AG08396 (cell line): ENCODE data around the gene UPF3A.
"Not testable (repeated sequence)": the region's sequence is repeated elsewhere in the genome, so short reads cannot be mapped to it uniquely, and the experiment has no call there.

Experiments used
- DNase-seq: peaks from one replicate; pipeline ENCODE4 v3.0.0; 2012; ENCODE audit warnings: low spot score, mixed read lengths

UPF3A gene

DNA sequence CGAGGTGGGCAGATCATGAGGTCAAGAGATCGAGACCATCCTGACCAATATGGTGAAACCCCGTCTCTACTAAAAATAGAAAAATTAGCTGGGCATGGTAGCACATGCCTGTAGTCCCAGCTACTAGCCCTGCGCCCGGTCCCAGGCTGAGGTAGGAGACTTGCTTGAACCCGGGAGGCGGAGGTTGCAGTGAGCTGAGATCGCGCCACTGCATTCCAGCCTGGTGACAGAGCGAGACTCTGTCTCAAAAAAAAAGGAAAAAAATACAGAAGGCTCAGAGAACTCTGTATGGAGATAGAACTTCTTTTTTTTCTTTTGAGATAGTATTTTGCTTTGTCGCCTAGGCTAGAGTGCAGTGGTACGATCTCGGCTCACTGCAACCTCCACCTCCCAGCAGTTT, 17.1 kb upstream of the UPF3A start:
- DNase-seq = not testable (repeated sequence)

DNA sequence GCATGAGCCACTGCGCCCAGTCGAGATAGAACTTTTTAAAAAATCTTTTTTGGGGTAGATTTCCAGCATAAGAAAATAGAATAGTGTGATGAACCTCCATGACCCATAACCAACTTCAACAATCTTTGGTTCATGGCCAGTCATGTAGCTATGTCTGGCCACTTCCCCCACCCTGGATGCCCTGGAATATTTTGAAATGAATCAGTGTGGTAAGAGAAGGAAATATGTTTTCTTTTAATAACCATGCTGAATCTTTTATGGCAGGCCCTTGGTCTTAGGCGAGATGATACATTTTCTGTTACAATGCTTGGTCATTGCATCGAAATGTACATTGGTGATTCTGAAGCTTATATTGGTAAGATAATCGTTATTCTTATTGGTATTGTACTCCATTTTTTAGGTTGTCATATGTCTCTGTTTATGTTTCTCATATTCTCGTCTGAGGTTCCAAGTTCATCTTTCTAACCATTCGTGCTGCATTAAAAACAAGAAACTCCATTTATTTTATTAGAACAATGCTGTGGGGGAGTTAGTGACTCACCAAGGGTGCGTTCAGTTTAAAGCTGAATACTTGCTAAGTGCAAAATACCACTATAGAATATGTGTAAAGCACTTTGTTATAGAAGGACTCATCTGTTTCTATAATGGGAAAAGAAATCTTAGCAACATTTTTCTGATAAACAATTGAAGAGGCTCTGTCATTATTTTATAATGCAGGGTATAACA, 16.4 kb upstream of the UPF3A start:
- DNase-seq = peak; percentile 29

DNA sequence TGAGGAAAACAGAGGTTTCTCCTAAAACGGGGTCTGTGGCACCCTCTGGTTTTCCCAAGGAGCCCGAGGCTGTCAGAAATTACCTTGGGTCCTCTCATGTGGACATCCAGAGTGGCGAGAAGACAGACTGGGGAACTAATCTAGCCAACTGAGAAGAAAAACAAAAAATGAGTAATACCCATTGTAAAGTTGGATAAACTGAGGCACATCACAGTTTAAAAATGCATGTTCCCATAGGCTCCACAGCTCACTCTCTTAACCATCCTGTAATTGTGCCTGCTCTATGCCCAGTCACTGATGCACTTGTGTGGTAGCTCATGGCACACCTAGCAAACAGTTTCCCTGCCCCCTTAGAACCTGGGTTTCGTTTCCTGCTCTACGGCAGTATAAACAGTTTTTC, 15.2 kb upstream of the UPF3A start:
- DNase-seq = no peak

DNA sequence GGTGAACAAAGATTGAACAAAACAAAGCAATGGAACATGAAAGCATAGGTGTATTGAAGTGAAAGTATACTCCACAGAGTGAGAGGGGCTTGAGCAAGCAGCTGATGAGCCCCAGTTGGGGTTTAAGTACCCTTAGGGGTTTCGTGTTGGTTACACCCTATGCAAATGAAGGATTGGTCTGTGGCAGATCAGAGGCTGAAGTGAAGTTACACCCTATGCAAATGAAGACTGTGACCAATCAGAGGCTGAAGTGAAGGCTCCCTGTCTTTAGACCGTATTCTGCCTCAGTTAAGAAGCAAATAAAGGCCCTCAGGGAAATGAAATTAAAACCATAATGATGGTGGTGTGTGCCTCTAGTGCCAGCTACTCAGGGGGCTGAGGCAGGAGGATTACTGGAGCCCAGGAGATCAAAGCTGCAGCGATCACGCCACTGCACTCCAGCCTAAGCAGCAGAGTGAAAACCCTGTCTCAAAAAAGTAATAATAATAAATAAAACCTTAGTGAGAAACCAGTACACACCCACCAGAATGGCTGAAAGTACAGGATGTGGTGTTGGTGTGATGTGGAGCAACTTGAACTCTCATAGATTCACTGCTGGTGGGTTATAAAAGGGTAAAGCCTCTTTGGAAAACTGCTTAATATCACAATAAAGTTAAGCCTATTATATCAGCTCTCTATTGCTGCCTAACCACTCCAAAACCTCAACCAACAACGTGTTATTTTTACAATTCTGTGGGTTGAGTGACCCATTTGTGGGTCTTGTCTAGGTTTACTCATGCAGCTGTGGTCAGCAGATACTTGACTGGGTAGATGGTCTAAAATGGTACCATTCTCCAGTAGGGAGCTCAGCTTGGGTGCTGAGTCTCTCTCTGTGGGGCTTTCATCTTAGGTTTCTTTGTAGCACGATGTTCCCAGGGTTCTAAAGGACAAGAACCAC, 12.8 kb upstream of the UPF3A start:
- no peak for DNase-seq

DNA sequence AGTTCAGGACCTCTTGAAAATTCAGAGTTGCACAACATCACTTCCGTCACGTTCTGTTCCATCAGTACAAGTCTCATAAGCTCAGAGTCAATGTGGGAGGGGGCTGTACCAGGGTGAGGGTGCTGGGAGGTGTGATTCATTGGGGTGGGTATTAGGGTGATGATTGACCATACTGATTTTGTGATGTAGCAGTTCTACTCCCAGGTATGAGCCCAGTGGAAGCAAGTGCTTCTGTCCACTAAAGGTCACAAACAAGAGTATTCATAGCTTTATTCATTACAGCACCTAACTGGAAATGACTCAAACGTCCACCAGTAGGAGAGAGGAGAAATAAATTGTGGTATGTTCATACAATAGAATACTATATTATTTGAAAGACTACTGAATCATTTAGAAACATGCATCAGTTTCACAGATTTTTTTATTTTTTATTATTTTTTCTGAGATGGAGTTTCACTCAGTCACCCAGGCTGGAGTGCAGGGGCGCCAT, 12.1 kb upstream of the UPF3A start:
- no peak for DNase-seq

DNA sequence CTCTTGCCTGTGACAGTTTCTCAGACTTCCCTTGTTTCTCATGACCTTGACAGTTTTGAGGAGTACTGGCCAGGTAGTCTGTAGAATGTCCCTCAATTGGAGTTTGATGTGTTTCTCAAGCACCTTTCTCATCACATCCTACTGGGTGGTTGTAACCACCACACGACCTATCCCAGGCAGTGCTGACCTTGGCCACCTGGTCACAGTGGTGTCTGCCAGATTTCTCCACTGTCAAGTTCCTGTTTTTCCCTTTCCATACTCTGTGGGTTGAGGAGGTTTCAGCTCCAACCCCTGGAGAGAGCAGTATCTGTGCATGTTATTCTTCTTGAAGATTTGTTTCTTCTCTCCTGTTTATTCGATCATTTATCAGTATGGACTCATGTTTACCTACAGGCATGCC, 8.4 kb upstream of the UPF3A start:
- DNase-seq = no peak

DNA sequence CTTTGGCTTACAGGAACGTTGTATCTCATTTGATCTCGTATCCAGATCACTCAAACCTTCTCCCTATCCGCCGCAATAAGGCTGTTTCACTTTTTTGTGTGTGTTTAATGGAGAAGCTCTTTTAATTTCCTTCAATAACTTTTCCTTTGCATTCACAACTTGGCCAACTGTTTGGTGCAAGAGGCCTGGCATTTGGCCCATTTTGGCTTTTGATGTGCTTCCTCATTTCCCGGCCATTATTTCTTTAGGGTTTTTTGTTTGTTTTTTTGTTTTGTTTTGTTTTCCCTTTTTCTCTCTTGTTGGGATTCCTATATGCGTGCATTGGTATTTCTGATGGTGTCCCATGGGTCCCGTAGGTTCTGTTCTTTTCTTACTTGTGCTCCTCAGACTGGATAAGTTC, 6.1 kb upstream of the UPF3A start:
- no peak for DNase-seq

DNA sequence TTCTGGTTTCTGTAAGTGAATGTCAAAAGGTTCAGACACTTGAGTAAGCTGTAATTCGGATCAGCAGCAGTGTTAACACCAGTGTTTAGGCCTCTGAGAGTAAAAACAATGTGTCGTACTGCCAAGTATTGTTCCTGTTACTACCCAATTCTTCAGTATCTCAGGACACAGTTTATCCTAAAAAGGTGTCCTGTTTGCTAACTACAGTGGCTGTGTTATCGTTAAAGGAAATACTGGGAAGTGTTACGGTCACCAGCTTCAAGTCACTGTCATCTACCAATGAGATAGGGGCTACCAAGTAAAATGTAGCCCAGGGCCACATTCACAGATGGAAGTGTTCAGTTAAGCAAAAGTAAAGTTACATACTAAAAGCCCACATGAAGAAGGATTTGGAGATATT, 2.3 kb upstream of the UPF3A start:
- no peak for DNase-seq

DNA sequence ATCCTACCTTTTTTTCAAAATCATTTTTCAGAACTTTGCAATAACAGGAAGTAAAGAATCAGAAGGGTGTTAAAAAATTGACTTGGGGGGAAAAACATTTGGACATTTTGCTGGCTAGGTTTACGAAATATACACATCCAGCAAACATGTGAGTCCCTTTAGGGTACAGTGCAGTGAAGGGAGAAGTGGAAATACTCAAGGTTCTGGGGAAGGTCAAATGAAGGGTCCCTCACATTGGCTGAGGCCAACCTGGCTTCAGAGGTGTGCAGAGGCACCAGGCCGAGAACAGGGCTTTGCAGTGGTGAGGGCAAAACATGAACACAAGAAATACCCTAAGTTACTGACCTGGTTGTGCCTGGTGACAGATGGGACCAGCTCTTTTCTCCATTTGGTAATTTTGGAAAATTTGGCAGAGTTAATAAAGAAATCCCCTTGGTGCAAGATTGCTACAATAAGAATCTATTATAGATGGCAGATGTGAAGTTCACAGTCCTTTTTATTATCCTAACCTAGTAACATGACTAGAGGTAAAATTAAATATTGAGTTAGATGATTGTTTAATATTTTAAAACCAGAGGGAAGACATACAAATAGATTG, 1.5 kb upstream of the UPF3A start:
- no peak for DNase-seq

DNA sequence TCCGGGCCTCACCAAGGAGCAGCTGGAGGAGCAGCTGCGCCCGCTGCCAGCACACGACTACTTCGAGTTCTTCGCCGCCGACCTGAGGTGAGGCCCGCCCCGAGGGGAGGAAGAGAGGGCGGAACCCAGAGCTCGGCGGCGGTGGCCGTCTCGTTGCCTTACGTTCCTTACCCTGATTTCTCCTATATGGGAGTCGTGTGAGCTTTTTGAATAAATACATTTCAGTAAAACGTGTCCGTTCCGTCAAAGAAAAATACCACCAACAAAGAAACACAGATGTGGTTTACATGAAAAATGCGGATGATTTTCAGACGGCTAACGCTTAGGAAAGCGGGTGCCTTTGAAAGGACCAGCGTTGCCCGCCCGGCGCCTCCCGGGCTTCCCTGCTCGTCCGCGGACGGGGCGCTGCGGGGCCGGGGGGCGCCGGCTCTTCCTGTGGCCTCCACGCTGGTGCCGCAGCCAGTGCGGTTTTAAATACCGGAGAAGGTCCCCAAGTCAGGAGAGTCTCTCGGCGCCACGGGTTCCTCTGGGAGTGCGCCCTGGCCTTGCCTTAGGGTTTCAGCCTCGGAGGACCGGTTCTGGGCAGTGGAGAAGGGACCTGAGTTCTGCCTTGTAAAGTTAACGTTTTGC, 755 bp downstream of the UPF3A start:
- DNase-seq = peak; percentile 69

DNA sequence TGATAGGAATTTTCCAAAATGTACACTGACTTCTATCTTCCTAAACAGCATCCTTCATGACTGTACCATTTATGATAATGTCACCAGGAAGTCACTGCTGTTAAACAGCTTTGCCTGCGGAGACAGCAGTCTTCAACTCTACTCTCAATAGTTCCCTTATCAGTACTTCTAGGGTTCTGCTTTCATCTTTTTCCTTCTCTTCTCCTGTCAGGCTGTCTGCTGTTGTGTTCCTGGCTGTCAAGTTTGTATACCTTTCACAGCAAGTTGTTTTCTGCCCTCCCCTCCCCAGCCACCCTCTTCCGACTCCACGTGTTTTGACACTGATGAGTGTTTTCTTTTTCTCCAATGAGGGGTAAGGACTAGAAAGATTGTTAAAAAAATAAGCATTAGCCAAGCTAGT, 2.2 kb downstream of the UPF3A start:
- DNase-seq = no peak

DNA sequence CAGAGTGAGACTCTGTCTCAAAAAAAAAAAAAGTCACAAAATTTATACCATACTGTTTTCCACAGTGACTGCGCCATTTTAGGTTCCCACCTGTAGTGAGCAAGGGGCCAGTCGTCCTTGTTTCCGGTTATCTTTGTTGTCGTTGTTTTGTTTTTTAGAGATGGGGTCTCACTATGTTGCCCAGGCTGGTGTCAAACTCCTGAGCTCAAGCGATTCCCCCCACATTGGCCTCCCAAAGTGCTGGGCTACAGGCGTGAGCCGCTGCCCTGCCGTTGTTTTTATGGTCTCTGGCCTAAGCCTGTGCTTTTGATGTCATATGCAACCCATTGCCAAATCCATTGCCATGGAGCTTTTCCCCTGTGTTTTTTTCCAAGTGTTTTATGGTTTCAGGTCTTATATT, 3.3 kb downstream of the UPF3A start:
- DNase-seq = no peak

DNA sequence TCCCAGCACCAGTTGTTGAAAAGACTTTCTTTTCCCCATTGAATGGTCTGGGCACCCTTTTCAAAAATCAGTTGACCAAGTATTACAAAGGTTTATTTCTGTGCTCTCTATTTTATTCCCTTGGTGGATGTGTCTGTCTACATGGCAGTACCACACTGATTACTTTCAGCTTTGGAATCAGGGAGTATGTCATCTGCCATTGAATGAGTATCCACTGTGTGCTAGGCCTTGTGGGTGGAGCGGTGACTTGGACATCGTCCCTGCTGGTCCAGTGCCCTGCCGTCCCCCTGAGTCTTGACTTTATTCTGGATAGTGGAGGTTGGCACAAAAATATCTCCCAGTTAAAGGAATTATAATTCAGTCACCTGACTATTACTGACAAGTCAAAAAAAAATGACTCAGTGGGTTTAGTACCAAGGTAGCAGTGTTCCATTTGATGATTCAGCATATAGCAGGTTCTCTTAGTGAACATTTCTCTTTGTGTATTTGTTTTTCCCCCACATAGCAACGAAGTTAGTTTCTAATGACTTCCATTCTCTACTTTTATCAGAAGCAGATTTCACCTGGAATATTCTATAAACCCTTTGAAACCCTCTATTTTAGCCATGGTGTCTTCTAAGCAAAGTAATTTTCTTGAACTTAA, 3.9 kb downstream of the UPF3A start:
- no peak for DNase-seq

DNA sequence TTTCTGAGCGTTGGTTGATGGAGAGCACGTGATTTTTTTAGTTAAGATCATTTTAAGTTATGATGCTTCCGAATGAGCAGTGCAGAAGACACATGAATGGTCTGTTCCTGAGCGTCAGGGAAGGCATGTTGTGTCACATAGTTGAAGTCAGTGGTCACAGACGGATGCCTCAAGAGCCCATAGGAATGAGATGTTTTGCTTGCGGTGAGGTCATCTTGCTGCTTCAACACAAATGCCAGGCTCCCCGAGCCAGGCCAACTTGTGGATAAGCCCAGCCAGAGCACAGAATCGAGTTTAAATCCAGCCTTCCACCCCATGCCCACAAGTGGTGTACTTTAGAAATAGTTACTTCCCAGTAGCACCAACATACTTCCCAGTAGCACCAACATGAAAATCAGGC, 5.4 kb downstream of the UPF3A start:
- peak; percentile 52 for DNase-seq

DNA sequence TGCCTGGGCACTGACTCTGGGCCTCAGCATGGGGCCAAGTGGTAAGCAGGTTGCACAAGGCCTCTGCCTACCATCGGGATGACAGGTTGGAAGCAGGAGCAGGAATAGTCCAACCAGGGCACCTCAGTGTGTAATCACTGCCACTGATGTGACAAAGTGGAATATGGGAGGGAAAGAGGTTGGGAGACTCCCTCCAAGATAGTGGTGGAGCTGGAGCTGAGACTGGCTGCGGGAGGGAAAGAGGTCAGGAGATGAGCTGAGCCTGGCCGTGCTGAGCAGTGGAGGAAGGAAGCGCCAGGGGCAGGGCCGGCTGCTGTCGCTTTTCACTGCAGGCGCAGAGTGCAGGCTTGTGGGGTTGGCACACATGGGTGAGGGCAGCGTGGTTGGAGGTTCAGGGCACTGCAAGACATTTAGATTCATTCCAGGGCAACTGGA, 6.8 kb downstream of the UPF3A start:
- DNase-seq = no peak

DNA sequence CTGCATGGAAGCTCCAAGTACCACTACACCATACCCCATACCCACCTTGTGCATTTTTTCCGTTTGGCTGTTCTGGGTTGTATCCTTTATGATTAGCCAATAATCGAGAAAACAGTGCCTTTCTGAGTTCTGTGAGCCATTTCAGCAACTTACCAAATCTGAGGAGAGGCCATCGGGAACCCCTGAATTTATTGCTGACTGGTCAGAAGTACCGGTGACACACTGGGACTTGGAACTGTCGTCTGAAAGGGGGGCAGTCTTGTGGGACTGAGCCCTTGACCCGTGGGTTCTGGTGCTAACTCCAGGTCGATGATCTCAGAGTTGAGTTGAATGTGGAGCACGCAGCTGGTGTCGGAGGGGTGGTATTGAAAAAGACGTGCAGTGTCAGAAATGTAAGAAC, 15.0 kb downstream of the UPF3A start:
- DNase-seq = no peak

DNA sequence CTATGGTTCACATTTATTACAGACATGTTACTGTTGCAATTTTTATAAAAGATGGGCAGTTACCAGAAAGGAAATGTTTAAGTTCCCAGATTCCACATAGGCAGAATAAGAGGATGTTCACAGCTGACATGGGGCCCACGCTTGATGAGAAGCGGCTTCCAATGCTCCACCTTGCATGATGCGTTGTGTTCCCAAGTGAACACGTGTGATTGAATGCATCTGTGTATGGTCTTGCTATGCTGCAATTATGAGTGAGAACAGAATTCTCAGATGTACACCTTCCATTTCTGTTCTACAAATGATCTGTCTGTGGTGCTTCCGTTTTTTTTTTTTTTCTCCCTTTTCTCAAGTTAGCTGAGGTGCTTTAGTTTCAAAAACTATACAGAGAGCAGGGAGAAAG, 15.5 kb downstream of the UPF3A start:
- DNase-seq = no peak

DNA sequence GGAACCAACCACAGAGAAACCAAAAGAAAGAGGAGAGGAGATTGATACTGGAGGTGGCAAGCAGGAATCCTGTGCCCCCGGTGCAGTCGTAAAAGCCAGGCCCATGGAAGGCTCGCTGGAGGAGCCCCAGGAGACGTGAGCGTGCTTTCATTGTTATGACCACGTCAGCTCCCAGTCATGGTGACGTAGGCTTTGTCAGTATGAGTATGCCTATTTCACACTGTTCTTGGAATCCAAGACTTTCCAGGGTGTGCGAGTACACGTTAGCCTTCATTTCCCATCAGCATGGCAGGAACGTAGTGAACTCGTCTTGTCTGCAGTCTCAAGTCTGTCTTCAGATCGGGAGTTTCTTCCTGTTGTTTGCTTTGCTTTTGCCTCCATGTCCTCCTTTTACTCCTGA, 17.5 kb downstream of the UPF3A start:
- DNase-seq = no peak

DNA sequence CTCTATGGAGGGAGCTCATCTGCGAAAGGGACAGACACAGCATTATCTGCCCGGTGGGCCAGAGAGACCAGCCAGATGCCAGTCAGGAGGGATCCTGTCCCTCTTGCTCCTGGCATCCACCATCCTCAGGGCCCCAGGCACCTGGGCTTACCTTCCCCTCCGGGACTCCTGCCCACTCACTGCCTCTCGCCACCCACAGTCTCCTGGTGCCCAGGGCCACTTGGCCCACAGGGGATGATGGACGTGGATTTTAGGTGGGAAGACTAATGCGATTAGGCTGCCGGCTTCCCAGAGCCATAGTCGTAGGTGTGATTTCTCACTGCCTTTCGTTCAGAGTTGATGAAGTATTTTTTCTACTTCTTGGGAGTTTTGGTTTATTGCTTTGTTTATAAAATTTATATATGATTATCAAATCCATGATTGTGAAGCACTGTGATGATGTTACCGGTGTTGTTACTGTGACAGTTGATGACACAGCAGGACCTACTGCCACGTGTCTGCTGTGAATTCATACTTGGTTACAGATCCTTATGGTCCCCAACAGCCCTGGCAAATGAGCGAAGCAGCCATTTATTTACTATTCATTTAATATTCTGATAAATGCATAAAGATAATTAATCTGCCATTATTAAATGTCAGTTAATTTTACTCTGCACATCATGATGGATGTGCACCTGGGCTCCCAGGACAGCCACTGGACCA, 18.4 kb downstream of the UPF3A start:
- no peak for DNase-seq

DNA sequence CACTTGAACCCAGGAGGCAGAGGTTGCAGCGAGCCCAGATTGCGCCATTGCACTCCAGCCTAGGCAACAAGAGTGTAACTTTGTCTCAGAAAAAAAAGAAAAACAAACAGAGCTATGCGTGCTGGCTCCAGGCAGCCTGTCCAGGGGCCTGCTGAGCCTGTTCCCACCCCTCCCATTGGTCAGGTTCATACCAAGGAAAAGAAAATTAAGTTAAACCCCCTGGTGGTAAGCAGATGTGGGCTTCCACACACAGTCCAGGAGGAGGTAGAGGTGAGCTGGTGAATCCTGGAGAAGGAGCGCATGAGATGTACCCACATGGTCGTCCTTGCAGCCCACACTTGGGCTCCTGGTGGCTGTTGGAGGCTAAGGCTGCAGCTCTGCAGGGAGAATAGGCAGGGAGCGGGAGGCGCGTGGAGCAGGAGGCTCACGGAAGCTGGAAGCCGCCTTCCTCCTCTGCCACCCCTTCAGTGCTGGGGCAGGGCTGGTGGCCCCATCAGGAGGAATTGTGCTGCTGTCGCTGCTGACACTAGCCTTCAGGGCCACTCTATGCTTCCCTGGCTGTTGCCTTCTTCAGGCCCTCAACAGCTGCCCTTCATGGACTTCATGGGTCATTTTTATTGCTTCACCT, 22.4 kb downstream of the UPF3A start:
- no peak for DNase-seq
